ENCODE data around the gene BFSP1. TPM values are rescaled to one million over a fixed set of nuclear protein-coding genes. Genes with fewer than 3 reads are reported as not detected.
A peak's percentile ranks its signal among the peaks of the same experiment; 100 is the strongest.

The BFSP1 gene
- total RNA-seq, 1 experiment from 2014 or later: 6.1 TPM

- Histone ChIP-seq H3K36me3 (ENCODE audit: insufficient read depth, low read length, poor library complexity, severe bottlenecking) (no peaks in the 10 kb centered on the region), H3K27me3 (replicated peaks; ENCODE audit: insufficient read depth, low read depth, low read length, poor library complexity) (no peaks in the 10 kb centered on the region), H3K9me3 (ENCODE audit: low read depth, low read length, poor library complexity, severe bottlenecking) (no peaks in the 10 kb centered on the region), H3K4me3 (ENCODE audit: low read depth, low read length, poor library complexity, severe bottlenecking) (no peak overlapping the region), H3K27ac (ENCODE audit: low read depth, low read length, poor library complexity, severe bottlenecking) (no peak overlapping the region), H3K4me1 (ENCODE audit: insufficient read depth, low read length, poor library complexity, severe bottlenecking) (peaks cover 12% of the 10 kb centered on the region)
- DNase-seq (ENCODE audit: low spot score): no peak
- ChIA-PET CTCF (interaction anchor here (0.7 kb wide), 1 partner anchor 773 kb away, joined by 3 read pairs; no protein-coding TSS in a partner anchor), POLR2A (ENCODE audit: low non-redundant PET) (no interaction called here)
- intact Hi-C loops (cut with micrococcal nuclease; ENCODE audit: unreplicated experiment): loop anchor here (5.0 to 10.0 kb wide), 2 partner anchors 390 to 488 kb away; no protein-coding TSS in a partner anchor
- BruUV-seq (replicated peaks): no TSS peak
- no peak for TF ChIP-seq CTCF (conservative IDR thresholded peaks at IDR 0.05; ENCODE audit: low read depth, low read length)
- no peak for TF ChIP-seq EZH2 (IDR thresholded peaks at IDR 0.05; ENCODE audit: borderline replicate concordance, low read depth, low read length, poor library complexity, severe bottlenecking)
Measured at GRCh38 chr20:17507032-17507431, 24.1 kb downstream of the BFSP1 start.

DNA sequence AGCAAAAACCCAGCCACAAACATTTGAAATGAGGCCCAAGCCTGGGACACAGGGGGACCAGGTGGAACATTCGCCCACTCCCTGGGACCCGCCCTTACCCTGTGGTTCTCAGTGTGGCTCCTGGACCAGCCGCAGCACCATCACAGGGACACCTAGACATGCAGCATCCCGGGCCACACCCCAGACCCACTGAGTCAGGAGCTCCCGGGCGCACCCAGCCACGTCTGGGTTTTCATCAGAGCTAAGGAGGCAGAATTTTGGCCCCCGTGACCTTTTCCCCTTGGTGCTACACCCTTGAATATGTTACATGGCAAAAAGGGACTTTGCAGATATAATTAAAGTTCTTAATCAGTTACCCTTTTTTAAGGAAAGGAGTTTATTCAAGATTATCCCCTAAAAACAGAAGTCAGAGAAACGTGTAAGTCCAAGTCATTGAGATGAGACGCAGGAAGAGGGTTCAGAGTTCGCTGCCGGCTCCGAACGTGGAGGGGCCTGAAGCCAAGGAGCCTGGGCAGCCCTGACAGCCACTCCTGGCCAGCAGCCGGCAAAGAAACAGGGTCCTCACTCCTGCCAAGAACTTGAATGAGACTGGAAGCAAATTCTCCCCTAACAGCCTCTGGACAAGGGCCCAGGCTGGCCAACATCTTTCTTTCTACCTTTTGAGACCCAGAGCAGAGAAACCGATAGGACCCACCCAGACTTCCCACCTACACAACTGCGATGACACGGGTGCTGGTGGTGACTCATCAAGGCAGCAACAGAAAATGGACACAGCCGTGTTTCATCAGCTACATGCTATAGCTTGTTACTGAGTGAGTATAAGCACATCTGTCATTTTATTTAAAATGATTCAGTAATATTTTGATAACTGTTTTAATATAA lies 25.3 kb downstream of the BFSP1 start:
- no TSS peak for BruUV-seq (replicated peaks)
- CTCF ChIA-PET: interaction anchor here (0.5 to 1.0 kb wide), 5 partner anchors 7 to 774 kb away, joined by 3 to 6 read pairs (median 3); no protein-coding TSS in a partner anchor
- intact Hi-C loops (cut with micrococcal nuclease; ENCODE audit: unreplicated experiment): loop anchor here (2.0 to 10.0 kb wide), 5 partner anchors 27 to 703 kb away; no protein-coding TSS in a partner anchor
- POLR2A ChIA-PET (ENCODE audit: low non-redundant PET): interaction anchor here (0.7 kb wide), 1 partner anchor 704 kb away, joined by 3 read pairs; no protein-coding TSS in a partner anchor
- peak; percentile 48 for DNase-seq (ENCODE audit: low spot score)
- H3K9me3 ChIP-seq (ENCODE audit: low read depth, low read length, poor library complexity, severe bottlenecking): no peaks in the 10 kb centered on the region
- peaks cover 12% of the 10 kb centered on the region for H3K4me1 ChIP-seq (ENCODE audit: insufficient read depth, low read length, poor library complexity, severe bottlenecking)
- no peaks in the 10 kb centered on the region for H3K36me3 ChIP-seq (ENCODE audit: insufficient read depth, low read length, poor library complexity, severe bottlenecking)
- H3K27me3 ChIP-seq (replicated peaks; ENCODE audit: insufficient read depth, low read depth, low read length, poor library complexity): no peaks in the 10 kb centered on the region
- no peak overlapping the region for H3K4me3 ChIP-seq (ENCODE audit: low read depth, low read length, poor library complexity, severe bottlenecking)
- no peak for TF ChIP-seq CTCF (conservative IDR thresholded peaks at IDR 0.05; ENCODE audit: low read depth, low read length)
- no peak for TF ChIP-seq EZH2 (IDR thresholded peaks at IDR 0.05; ENCODE audit: borderline replicate concordance, low read depth, low read length, poor library complexity, severe bottlenecking)
- no peak overlapping the region for H3K27ac ChIP-seq (ENCODE audit: low read depth, low read length, poor library complexity, severe bottlenecking)

DNA sequence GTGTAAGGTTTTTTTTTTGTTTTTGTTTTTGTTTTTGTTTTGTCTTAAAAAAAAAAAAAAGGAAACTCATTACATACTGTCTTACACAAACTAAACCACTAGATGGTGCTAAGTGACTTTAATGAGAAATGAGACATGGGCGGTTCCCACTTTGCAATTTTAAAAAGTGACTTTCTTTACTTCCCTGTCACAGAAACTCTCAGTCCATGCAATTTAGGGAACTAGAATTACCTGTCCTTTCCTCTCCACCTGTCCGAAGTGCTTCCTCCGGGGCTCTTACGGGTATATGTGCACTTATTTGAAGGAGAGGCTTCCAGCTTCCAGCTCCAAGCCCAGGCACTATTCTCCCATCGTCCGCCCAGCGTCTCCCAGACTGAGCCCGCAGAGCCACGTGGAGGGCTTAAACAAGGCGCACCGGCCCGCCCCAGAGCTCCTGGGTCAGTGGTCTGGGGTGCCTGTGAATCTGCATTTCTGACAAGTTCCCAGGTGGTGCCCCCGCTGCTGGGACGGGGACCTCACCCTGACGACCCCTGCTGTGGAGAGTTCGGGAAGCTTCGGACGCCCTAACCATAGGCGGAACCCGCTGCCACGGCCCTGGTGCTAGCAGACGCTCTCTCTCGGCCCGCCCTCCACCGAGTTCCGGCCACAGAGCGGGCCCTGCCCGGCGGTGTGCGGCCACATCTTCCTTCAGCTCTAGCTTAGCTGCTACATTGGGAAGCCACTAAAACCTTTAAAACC lies 26.1 kb downstream of the BFSP1 start:
- H3K27me3 ChIP-seq (replicated peaks; ENCODE audit: insufficient read depth, low read depth, low read length, poor library complexity): no peaks in the 10 kb centered on the region
- ChIA-PET CTCF (interaction anchor here (0.5 to 1.7 kb wide), 4 partner anchors 8 to 701 kb away, joined by 3 to 6 read pairs (median 4); no protein-coding TSS in a partner anchor), POLR2A (ENCODE audit: low non-redundant PET) (no interaction called here)
- DNase-seq (ENCODE audit: low spot score): peak; percentile 74
- peak; percentile 79 for TF ChIP-seq CTCF (conservative IDR thresholded peaks at IDR 0.05; ENCODE audit: low read depth, low read length)
- TF ChIP-seq EZH2 (IDR thresholded peaks at IDR 0.05; ENCODE audit: borderline replicate concordance, low read depth, low read length, poor library complexity, severe bottlenecking): no peak
- BruUV-seq (replicated peaks): no TSS peak
- H3K4me1 ChIP-seq (ENCODE audit: insufficient read depth, low read length, poor library complexity, severe bottlenecking): peaks cover 12% of the 10 kb centered on the region
- H3K27ac ChIP-seq (ENCODE audit: low read depth, low read length, poor library complexity, severe bottlenecking): peak overlapping the region; percentile 4
- intact Hi-C loops (cut with micrococcal nuclease; ENCODE audit: unreplicated experiment): loop anchor here (2.0 to 10.0 kb wide), 6 partner anchors 28 to 772 kb away; no protein-coding TSS in a partner anchor
- no peaks in the 10 kb centered on the region for H3K9me3 ChIP-seq (ENCODE audit: low read depth, low read length, poor library complexity, severe bottlenecking)
- H3K4me3 ChIP-seq (ENCODE audit: low read depth, low read length, poor library complexity, severe bottlenecking): peak overlapping the region; percentile 32
- no peaks in the 10 kb centered on the region for H3K36me3 ChIP-seq (ENCODE audit: insufficient read depth, low read length, poor library complexity, severe bottlenecking)

Data from A673 (cell line).